ENCODE data around the gene KCTD11.

KCTD11 gene

DNA sequence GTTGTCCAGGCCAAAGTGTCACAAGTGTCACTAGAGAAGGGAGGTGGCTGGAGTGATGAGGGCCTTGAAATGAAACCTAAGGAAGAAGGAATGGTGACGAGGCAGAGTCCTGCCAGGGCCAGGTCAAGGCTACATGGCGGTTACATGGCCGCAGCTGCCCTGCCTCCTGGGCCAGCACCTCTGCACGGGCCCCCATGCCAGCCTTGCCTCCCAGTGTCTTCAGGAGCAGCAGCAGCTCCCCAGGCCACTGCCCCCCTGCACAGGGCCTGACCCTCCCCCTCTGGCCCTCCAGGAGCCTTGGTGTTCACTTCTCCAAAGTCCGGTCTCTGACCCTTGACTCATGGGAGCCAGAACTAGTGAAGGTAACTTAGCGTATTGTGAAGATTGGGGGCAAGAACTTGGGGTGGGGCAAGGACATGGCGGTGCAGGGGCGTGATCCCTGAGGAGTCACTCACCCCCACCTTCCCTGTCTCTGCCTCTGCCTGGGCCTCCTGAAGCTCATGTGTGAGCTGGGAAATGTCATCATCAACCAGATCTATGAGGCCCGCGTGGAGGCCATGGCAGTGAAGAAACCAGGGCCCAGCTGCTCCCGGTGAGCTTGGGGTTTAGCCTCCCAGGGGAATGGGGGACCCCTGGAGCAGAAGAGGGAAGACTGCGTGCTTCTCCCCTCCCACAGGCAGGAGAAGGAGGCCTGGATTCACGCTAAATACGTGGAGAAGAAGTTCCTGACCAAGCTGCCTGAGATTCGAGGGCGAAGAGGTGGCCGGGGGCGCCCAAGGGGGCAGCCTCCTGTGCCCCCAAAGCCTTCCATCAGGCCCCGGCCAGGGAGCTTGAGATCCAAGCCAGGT, 4.1 kb upstream of the KCTD11 start:
- no peak for DNase-seq (ENCODE audit: low read depth)
- no peak overlapping the region for H3K4me3 ChIP-seq (ENCODE audit: low read length)
- no peak for TF ChIP-seq CTCF (IDR thresholded peaks at IDR 0.05; ENCODE audit: insufficient read depth, low read depth, low read length, missing control alignments)

DNA sequence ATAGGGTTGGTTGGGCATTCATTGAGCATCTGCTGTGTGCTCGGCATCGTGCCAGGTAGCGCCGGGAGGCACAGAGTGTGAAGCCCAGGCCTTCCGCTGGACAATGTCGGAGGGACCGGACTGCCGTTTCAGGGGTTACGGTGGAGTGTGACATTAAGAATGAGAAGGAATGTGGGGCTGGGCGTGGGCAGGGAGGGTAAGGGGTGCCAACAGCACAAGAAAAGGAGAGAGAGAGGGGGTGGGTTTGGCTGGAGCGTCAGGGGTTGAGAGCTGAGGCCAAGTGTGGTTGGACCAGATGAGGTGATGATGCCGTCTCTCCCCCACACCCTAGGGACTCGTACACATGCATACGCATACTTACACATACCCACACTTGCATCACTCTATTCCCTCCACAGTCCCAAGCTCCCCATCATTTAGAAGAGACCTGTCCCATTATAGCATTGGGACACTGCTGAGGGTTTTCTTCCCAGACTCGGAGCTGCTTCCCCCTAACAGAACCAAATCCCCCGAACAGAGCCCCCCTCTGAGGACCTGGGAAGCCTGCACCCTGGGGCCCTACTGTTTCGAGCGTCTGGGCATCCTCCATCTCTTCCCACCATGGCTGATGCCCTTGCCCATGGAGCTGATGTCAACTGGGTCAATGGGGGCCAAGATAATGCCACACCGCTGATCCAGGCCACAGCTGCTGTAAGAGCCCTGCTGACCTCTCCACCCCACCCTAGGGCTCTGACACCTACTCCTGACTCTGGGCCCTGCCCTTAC, 3.3 kb upstream of the KCTD11 start:
- no peak for TF ChIP-seq CTCF (IDR thresholded peaks at IDR 0.05; ENCODE audit: insufficient read depth, low read depth, low read length, missing control alignments)
- no peak overlapping the region for H3K4me3 ChIP-seq (ENCODE audit: low read length)
- peak; percentile 41 for DNase-seq (ENCODE audit: low read depth)

GRCh38 chr17:7352503-7352889, 534 bp downstream of the KCTD11 start:
- TF ChIP-seq CTCF (IDR thresholded peaks at IDR 0.05; ENCODE audit: insufficient read depth, low read depth, low read length, missing control alignments) = no peak
- DNase-seq (ENCODE audit: low read depth) = no peak

GRCh38 chr17:7352910-7353635, 1.1 kb downstream of the KCTD11 start:
- TF ChIP-seq CTCF (IDR thresholded peaks at IDR 0.05; ENCODE audit: insufficient read depth, low read depth, low read length, missing control alignments) = no peak
- no peak for DNase-seq (ENCODE audit: low read depth)
- H3K4me3 ChIP-seq (ENCODE audit: low read length) = peak overlapping the region; percentile 89

More at GRCh38 chr17:7352503-7352889, 534 bp downstream of the KCTD11 start:
- H3K4me3 ChIP-seq (ENCODE audit: low read length) = peak overlapping the region; percentile 89

GRCh38 chr17:7354262-7354843, 2.4 kb downstream of the KCTD11 start:
- DNase-seq (ENCODE audit: low read depth) = peak; percentile 100
- H3K4me3 ChIP-seq (ENCODE audit: low read length) = peak overlapping the region; percentile 89
- TF ChIP-seq CTCF (IDR thresholded peaks at IDR 0.05; ENCODE audit: insufficient read depth, low read depth, low read length, missing control alignments) = peak; percentile 41

DNA sequence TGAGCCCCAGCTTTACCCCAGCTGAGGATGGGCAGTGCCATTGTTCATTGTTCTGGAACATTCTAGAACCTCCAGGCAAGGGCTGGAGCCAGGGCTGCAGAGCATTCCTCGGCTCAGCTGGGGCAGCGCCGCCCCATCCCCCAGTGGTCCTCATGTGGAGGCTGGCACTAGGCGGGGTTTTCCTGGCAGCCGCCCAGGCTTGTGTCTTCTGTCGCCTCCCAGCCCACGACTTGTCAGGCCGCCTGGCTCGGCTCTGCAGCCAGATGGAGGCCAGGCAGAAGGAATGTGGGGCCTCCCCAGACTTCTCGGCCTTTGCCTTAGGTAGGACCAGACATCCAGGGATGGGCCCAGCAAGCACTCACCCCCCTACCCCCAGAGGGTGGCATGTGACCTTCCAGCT, 3.1 kb downstream of the KCTD11 start, which contains the start of gene TMEM95:
TMEM95 (plus strand) TSS at position 104 of the 400 bp plus-strand sequence; CDS start at position 153, 49 bp downstream.
- no peak for TF ChIP-seq CTCF (IDR thresholded peaks at IDR 0.05; ENCODE audit: insufficient read depth, low read depth, low read length, missing control alignments)
- peak within 1 kb of the TSS; percentile 89 for H3K4me3 ChIP-seq (ENCODE audit: low read length)
- peak; percentile 40 for DNase-seq (ENCODE audit: low read depth)

Data from epithelial cell of esophagus (primary cell).